Smooth muscle cell (in vitro differentiated cells): Measurements from ENCODE around the gene RB1. TPM values are rescaled to one million over a fixed set of nuclear protein-coding genes. Genes with fewer than 3 reads are reported as not detected.

Experiments used
- DNase-seq: peaks from one replicate; lab custom pipeline; 2025; ENCODE audit not compliant: unreplicated experiment; lab: John Stamatoyannopoulos, UW
- H2AFZ ChIP-seq: fragments of 200-600 bp; sonication (generic); 2 replicates; pipeline ENCODE4 v1.6.0; 2016; ENCODE audit warnings: antibody characterized with exemption, low read depth, mild to moderate bottlenecking
- H3F3A ChIP-seq: fragments of 200-600 bp; sonication (generic); 2 replicates; pipeline ENCODE4 v1.6.0; 2017; ENCODE audit warnings: antibody characterized with exemption, low read depth
- H3K27ac ChIP-seq: fragments of 200-600 bp; sonication (generic); 2 replicates; pipeline ENCODE4 v1.5.1; 2016; ENCODE audit warnings: low read depth, mild to moderate bottlenecking
- H3K27me3 ChIP-seq: fragments of 200-600 bp; sonication (generic); 2 replicates; pipeline ENCODE4 v1.6.1; 2016; ENCODE audit warnings: low read depth, mild to moderate bottlenecking
- H3K36me3 ChIP-seq: fragments of 200-600 bp; sonication (generic); 2 replicates; pipeline ENCODE4 v1.5.1; 2016; ENCODE audit warnings: low read depth
- H3K4me1 ChIP-seq: fragments of 200-600 bp; sonication (generic); 2 replicates; pipeline ENCODE4 v1.5.1; 2016; ENCODE audit warnings: low read depth
- H3K4me2 ChIP-seq: fragments of 200-600 bp; sonication (generic); 2 replicates; pipeline ENCODE4 v1.6.0; 2016; ENCODE audit warnings: mild to moderate bottlenecking
- H3K4me3 ChIP-seq: fragments of 200-600 bp; sonication (generic); 2 replicates; pipeline ENCODE4 v1.5.1; 2016; ENCODE audit warnings: mild to moderate bottlenecking
- H3K79me2 ChIP-seq: fragments of 200-600 bp; sonication (generic); 2 replicates; pipeline ENCODE4 v1.6.0; 2016; ENCODE audit warnings: low read depth, mild to moderate bottlenecking
- H3K9ac ChIP-seq: fragments of 200-600 bp; sonication (generic); 2 replicates; pipeline ENCODE4 v1.6.0; 2016; ENCODE audit warnings: low read depth
- H3K9me3 ChIP-seq: fragments of 200-600 bp; sonication (generic); replicated peaks from 2 replicates; pipeline ENCODE4 v1.5.1; 2016; ENCODE audit warnings: low read depth
- H4K20me1 ChIP-seq: fragments of 200-600 bp; sonication (generic); 2 replicates; pipeline ENCODE4 v1.6.0; 2016; ENCODE audit warnings: low read depth
- WGBS: methylation state at CpG from one replicate; pipeline ENCODE4 v1.1.7; 2016; ENCODE audit warnings: low lambda C conversion rate; 5-methylcytosine and 5-hydroxymethylcytosine counted together
- polyA plus RNA-seq: library from polyadenylated mRNA; unstranded; fragments of >200 nt; fragmentation: Nextera tagmentation; extraction: Ambion mirVana; gene quantifications from 2 replicates; pipeline ENCODE4 v1.2.1, GENCODE V29; 2016
- total RNA-seq: library from RNA; depleted of rRNA; stranded (reverse); fragments of >200 nt; gene quantifications from 2 replicates; pipeline ENCODE4 v1.2.3, GENCODE V29; 2014
- TF ChIP-seq, protein P1 (sequence below): fragments of 200-600 bp; sonication (generic); IDR thresholded peaks from 2 replicates; pipeline ENCODE4 v1.5.1; 2017; ENCODE audit warnings: borderline replicate concordance, mild to moderate bottlenecking, antibody characterized with exemption; ENCODE audit not compliant: insufficient read depth, poor library complexity, severe bottlenecking

RB1 gene
- total and polyA plus RNA-seq, 2 experiments from 2014 or later, result 12.5 to 40.2 TPM

DNA sequence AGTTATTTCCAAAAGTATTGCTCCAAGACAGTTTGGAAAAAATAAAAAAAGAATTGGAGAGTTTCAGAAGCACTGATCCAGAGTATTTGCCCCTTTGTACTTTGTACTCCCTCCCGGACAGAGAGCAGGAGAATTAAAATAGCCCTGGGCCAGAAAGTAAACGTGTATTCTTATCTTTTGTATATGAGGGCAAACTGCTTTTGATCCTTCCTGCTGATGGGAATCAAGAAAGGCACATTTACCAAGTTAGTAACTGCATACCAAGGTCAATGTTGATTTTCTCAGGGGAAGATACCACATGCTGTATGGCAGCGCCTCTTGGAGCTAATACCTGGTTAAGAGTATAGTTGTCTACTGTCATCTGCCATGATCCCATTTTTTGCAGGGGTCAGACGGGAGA is 10.9 kb upstream of the RB1 start:
- DNase-seq, result no peak
- H3K27me3 ChIP-seq, result peaks cover 64% of the 10 kb centered on the region
- no peaks in the 10 kb centered on the region for H3K9me3 ChIP-seq
- H3K27ac ChIP-seq, result no peak overlapping the region
- no peaks in the 10 kb centered on the region for H4K20me1 ChIP-seq
- no peaks in the 10 kb centered on the region for H3K4me1 ChIP-seq
- H3K9ac ChIP-seq, result no peak overlapping the region
- TF ChIP-seq, protein P1, sequence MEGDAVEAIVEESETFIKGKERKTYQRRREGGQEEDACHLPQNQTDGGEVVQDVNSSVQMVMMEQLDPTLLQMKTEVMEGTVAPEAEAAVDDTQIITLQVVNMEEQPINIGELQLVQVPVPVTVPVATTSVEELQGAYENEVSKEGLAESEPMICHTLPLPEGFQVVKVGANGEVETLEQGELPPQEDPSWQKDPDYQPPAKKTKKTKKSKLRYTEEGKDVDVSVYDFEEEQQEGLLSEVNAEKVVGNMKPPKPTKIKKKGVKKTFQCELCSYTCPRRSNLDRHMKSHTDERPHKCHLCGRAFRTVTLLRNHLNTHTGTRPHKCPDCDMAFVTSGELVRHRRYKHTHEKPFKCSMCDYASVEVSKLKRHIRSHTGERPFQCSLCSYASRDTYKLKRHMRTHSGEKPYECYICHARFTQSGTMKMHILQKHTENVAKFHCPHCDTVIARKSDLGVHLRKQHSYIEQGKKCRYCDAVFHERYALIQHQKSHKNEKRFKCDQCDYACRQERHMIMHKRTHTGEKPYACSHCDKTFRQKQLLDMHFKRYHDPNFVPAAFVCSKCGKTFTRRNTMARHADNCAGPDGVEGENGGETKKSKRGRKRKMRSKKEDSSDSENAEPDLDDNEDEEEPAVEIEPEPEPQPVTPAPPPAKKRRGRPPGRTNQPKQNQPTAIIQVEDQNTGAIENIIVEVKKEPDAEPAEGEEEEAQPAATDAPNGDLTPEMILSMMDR, result no peak
- no peak overlapping the region for H3K4me3 ChIP-seq
- no peaks in the 10 kb centered on the region for H3F3A ChIP-seq
- H3K36me3 ChIP-seq, result no peaks in the 10 kb centered on the region
- no peak overlapping the region for H3K4me2 ChIP-seq
- H3K79me2 ChIP-seq, result no peaks in the 10 kb centered on the region
- WGBS, result 71% methylated on average over 4 of the region's 4 CpGs
- H2AFZ ChIP-seq, result no peak overlapping the region

DNA sequence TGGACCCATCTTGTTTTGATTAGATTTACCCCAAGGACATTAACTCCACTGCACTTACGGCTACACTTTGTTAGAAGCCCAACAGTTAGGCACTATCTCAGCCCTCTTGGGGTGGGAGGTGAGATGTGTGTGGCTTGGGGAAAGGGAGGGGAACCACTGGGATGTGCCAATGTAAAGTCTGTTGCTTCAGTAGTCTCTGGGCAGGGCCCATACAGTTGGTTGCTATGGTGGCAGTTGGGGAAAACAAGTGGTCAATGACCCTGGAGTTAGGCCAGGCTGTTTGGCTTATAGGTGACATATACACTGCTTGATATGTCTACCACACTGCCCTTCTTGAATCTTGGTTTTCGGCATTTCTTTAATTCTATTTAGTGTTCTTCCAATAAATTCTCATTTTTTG is 8.9 kb upstream of the RB1 start:
- no peak overlapping the region for H3K27ac ChIP-seq
- no peaks in the 10 kb centered on the region for H3F3A ChIP-seq
- no peaks in the 10 kb centered on the region for H4K20me1 ChIP-seq
- no peak overlapping the region for H3K9ac ChIP-seq
- TF ChIP-seq, protein P1, result no peak
- DNase-seq, result no peak
- no peak overlapping the region for H3K4me2 ChIP-seq
- 90% methylated on average over 2 of the region's 2 CpGs for WGBS
- H3K9me3 ChIP-seq, result no peaks in the 10 kb centered on the region
- H3K79me2 ChIP-seq, result no peaks in the 10 kb centered on the region
- H2AFZ ChIP-seq, result no peak overlapping the region
- peaks cover 51% of the 10 kb centered on the region for H3K27me3 ChIP-seq
- H3K4me1 ChIP-seq, result no peaks in the 10 kb centered on the region
- H3K36me3 ChIP-seq, result no peaks in the 10 kb centered on the region
- H3K4me3 ChIP-seq, result no peak overlapping the region

DNA sequence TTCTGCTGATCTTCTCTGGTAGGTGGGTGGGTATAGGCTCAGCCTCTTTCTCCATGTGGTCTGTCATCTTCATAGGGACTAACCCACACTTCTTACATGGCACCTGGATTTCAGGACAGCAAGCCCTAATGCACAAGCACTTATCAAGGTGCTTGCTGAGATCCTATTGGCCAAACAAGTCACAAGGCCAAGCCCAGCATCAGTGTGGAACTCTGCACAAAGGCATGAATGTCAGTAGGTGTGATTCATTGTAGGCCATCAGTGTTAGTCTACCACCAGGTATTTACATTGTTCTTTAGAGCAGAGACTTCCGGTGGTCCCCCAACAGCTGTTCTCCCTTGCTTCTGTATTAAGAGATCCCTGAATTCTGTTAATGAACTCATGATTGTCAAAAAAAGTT is 8.3 kb upstream of the RB1 start:
- Histone ChIP-seq H4K20me1 (no peaks in the 10 kb centered on the region), H3K79me2 (no peaks in the 10 kb centered on the region), H2AFZ (no peak overlapping the region), H3F3A (no peaks in the 10 kb centered on the region), H3K4me2 (no peak overlapping the region), H3K27ac (no peak overlapping the region), H3K9me3 (no peaks in the 10 kb centered on the region), H3K4me1 (no peaks in the 10 kb centered on the region), H3K4me3 (no peak overlapping the region), H3K36me3 (no peaks in the 10 kb centered on the region), H3K27me3 (peaks cover 45% of the 10 kb centered on the region), H3K9ac (no peak overlapping the region)
- 96% methylated on average over 1 of the region's 1 CpG for WGBS
- no peak for DNase-seq
- TF ChIP-seq, protein P1, result no peak

DNA sequence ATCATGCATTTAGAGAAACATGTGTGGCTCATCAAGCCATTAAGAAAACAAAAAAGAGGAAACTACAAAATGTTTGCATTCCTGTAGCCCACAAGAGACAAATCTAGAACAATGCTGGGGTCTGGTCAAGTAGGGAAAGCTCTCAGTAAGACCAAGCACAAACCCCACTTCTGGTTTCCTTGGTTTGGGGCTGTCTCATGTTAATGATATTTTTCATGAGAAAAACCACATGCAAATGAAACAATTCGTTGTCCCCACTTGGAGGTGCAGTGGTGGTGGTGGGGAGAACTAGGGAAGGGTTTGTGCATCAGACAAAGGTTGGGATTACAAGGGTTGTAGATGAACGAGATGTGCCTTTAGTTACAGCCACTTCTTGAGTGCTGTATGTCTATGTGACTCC is 7.0 kb upstream of the RB1 start:
- Histone ChIP-seq H3K9ac (no peak overlapping the region), H4K20me1 (no peaks in the 10 kb centered on the region), H3K4me3 (no peak overlapping the region), H3K4me1 (no peaks in the 10 kb centered on the region), H3K36me3 (no peaks in the 10 kb centered on the region), H3K79me2 (no peaks in the 10 kb centered on the region), H3F3A (no peaks in the 10 kb centered on the region), H3K9me3 (no peaks in the 10 kb centered on the region), H3K4me2 (no peak overlapping the region), H3K27ac (no peak overlapping the region), H3K27me3 (peaks cover 35% of the 10 kb centered on the region), H2AFZ (no peak overlapping the region)
- TF ChIP-seq, protein P1, result no peak
- no peak for DNase-seq
- 87% methylated on average over 2 of the region's 2 CpGs for WGBS
